GM18502 (cell line): ENCODE results near the gene GALNT5.
"Not testable (repeated sequence)": the region's sequence is repeated elsewhere in the genome, so short reads cannot be mapped to it uniquely, and the experiment has no call there.

Experiments used
- ATAC-seq: cut with Tn5 transposase; IDR thresholded peaks from one replicate; pipeline ENCODE4 v1.9.1; 2021; ENCODE audit warnings: mild to moderate bottlenecking; ENCODE audit not compliant: unreplicated experiment, poor library complexity

GALNT5 gene

GRCh38 chr2:157257312-157258252, at the start of gene GALNT5:
Gene GALNT5 (plus strand): TSS chr2:157257705. CDS start chr2:157258083, 378 bp downstream.
- no peak for ATAC-seq

GRCh38 chr2:157216286-157216965, 41.1 kb upstream of the GALNT5 start:
- no peak for ATAC-seq

GRCh38 chr2:157217409-157217808, 40.1 kb upstream of the GALNT5 start:
- ATAC-seq = no peak

GRCh38 chr2:157218911-157219310, 38.6 kb upstream of the GALNT5 start:
- no peak for ATAC-seq

DNA sequence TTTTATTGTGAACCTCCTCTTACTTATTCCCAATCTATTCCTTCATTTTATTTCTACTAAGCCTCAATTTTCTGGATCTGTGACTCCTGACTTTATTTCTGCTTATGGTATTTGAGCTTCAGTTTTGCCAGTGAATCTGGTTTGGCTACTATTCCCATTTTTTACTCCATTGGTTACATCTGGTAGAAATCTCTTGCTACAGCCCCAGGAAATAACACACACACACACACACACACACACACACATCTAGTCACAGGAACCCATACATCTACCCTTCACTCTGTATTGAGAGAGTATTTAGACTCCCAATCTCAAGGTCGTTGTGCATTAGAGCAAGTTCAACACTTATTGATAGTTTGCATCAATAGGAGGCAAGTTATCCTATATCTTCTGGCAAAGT, 37.0 kb upstream of the GALNT5 start:
- no peak for ATAC-seq

GRCh38 chr2:157221394-157221988, 36.0 kb upstream of the GALNT5 start:
- no peak for ATAC-seq

GRCh38 chr2:157223624-157224205, 33.8 kb upstream of the GALNT5 start:
- no peak for ATAC-seq

GRCh38 chr2:157224448-157224847, 33.1 kb upstream of the GALNT5 start:
- ATAC-seq = not testable (repeated sequence)

DNA sequence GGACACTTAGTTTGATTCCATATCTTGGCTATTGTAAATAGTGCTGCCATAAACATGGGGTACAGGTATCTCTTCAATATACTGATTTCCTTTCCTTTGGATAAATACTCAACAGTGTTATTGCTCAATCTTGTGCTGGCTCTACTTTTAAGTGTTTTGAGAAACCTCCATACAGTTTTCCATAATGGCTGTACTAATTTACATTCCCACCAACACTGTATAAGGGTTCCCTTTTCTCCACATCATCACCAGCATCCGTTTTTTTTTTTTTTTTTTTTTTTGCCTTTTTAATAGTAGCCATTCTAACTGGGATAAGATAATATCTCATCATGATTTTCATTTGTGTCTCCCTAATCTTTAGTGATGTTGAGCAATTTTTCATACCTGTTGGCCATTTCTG, 29.9 kb upstream of the GALNT5 start:
- ATAC-seq = no peak

DNA sequence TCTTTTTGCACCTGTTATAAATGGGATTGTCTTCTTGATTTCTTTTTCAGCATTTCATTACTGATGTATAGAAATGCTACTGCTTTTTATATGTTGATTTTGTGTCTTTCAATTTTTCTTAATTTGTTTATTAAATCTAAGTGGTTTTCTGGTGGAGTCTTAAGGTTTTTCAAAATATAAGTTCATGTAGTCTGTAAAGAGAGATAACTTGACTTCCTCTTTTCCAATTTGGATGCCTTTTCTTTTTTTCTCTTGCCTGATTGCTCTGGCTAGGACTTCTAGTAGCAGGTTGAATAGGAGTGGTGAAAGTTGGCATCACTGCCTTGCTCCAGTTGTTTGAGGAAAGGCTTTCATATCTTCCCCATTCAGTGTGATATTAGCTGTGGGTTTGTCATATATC, 28.6 kb upstream of the GALNT5 start:
- no peak for ATAC-seq

GRCh38 chr2:157229572-157229971, 27.9 kb upstream of the GALNT5 start:
- ATAC-seq = no peak

GRCh38 chr2:157231476-157231875, 26.0 kb upstream of the GALNT5 start:
- no peak for ATAC-seq

DNA sequence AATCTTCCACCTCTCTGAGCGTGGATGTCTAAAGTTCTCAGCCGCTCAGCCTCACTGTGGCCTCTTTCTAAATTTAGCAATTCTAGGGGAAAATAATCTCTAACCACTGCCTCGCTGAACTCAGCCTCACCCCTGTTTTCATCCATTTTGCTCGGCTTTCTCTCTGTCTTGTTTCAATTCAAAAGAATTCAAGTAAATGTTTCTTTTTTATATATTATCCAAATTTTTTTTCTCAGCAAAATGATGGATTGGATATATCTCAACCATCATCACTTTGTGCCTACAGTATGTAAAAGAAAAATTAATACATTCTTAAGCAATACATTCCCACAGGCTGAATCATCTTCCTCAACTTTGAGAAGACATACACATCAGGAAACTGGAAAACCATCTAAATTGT, 24.0 kb upstream of the GALNT5 start:
- no peak for ATAC-seq

- ATAC-seq = no peak
Measured at GRCh38 chr2:157236404-157236803, 21.1 kb upstream of the GALNT5 start.

- no peak for ATAC-seq
Measured at GRCh38 chr2:157238296-157238695, 19.2 kb upstream of the GALNT5 start.

- no peak for ATAC-seq
Measured at GRCh38 chr2:157244691-157245090, 12.8 kb upstream of the GALNT5 start.

- ATAC-seq = no peak
Measured at GRCh38 chr2:157245144-157245840, 12.2 kb upstream of the GALNT5 start.

- ATAC-seq = peak; percentile 81
Measured at GRCh38 chr2:157245846-157246764, 11.4 kb upstream of the GALNT5 start.

GRCh38 chr2:157246765-157247407, 10.6 kb upstream of the GALNT5 start:
- no peak for ATAC-seq
